Heart left ventricle (tissue), 13 donors: Measurements from ENCODE around the gene RNF225.

Source experiments
- POLR2A ChIP-seq, 2 donors: fragments of 450-650 bp; IDR thresholded peaks; one replicate each; pipeline ENCODE4 v1.6.1; 2017; ENCODE audit warnings: antibody characterized with exemption in 2 of 2, mild to moderate bottlenecking in 2 of 2, moderate library complexity in 2 of 2
- TF ChIP-seq, protein P1 (sequence below), 12 donors: fragments of 200-600 bp; sonication (generic) in 4 of 12; IDR thresholded peaks; one replicate each; pipeline versions ENCODE4 v1.5.0 to v1.8.0; 2018 to 2022; ENCODE audit warnings: antibody characterized with exemption in 12 of 12, mild to moderate bottlenecking in 5 of 12
- donor health status: ischemic (EF 13 %, LVEDD 7.1; RV severe dilation, severe dysfunction).
- donor health status: DM: no; HTN: yes; CAD: no.
- donor health status: DM: no; HTN: no; CAD: no.
- donor health status: ischemic (EF 25% LVEDD 6.9; RV normal size, moderate dysfunction).
- donor health status: ischemic (EF 25% LVEDD 5.7; RV mildly dilated, moderate dysfunction).
- donor health status: ischemic (EF 35%, LVEDD 5.7; RV mildly dilated, moderate dysfunction).
- donor health status: nonischemic (EF 11% LVEDD 7.7; RV severe dilation, severe dysfunction).
- donor health status: DM: yes; HTN: yes; CAD: no.
- donor health status: PGD.
- donor health status: ischemic (EF 29% LVEDD 5.4; RV normal size, mild dysfunction).
- donor health status: nonischemic (EF 23%, LVEDD 6.1; RV moderate dilation, normal function).

DNA sequence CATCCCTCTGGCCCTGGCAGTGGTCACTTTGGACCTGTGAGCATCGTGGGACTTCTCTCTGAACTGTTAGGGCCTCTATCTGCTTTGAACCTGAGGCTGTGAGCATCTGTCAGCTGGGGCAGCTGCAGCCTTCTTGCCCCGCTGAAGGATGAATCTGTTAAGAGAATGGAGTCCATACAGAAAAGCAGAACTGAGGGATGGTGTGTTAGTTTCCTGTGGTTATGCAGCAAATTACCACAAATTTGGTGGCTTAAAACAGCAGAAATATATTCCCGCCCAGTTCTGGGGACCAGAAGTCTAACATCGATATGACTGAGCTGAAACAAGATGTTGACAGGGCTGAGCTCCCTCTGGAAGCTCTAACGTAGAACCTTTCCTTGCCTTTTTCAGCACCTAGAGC, 31.3 kb upstream of the RNF225 start:
- TF ChIP-seq, protein P1, sequence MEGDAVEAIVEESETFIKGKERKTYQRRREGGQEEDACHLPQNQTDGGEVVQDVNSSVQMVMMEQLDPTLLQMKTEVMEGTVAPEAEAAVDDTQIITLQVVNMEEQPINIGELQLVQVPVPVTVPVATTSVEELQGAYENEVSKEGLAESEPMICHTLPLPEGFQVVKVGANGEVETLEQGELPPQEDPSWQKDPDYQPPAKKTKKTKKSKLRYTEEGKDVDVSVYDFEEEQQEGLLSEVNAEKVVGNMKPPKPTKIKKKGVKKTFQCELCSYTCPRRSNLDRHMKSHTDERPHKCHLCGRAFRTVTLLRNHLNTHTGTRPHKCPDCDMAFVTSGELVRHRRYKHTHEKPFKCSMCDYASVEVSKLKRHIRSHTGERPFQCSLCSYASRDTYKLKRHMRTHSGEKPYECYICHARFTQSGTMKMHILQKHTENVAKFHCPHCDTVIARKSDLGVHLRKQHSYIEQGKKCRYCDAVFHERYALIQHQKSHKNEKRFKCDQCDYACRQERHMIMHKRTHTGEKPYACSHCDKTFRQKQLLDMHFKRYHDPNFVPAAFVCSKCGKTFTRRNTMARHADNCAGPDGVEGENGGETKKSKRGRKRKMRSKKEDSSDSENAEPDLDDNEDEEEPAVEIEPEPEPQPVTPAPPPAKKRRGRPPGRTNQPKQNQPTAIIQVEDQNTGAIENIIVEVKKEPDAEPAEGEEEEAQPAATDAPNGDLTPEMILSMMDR (IDR thresholded peaks at IDR 0.05), result no peak
- TF ChIP-seq POLR2A (IDR thresholded peaks at IDR 0.05), result no peak
